IPS-15b (cell line): Measurements from ENCODE around the gene LUC7L3.
"Not testable (repeated sequence)": the region's sequence is repeated elsewhere in the genome, so short reads cannot be mapped to it uniquely, and the experiment has no call there.

Source experiments
- H3K27me3 ChIP-seq: one replicate; pipeline ENCODE4 v1.6.1; 2013; ENCODE audit warnings: low read length; ENCODE audit not compliant: control insufficient read depth, insufficient read depth
- H3K36me3 ChIP-seq: one replicate; pipeline ENCODE4 v1.6.1; 2013; ENCODE audit warnings: low read length; ENCODE audit not compliant: control insufficient read depth, insufficient read depth
- H3K4me1 ChIP-seq: one replicate; pipeline ENCODE4 v1.6.1; 2013; ENCODE audit warnings: mild to moderate bottlenecking, low read length; ENCODE audit not compliant: control insufficient read depth, insufficient read depth
- H3K4me3 ChIP-seq: one replicate; pipeline ENCODE4 v1.5.1; 2013; ENCODE audit warnings: low read depth, low read length
- H3K9ac ChIP-seq: one replicate; pipeline ENCODE4 v1.6.1; 2013; ENCODE audit warnings: low read depth, mild to moderate bottlenecking, low read length
- H3K9me3 ChIP-seq: one replicate; pipeline ENCODE4 v1.6.1; 2013; ENCODE audit warnings: mild to moderate bottlenecking, low read length; ENCODE audit not compliant: control insufficient read depth, insufficient read depth

LUC7L3 gene, protein sequence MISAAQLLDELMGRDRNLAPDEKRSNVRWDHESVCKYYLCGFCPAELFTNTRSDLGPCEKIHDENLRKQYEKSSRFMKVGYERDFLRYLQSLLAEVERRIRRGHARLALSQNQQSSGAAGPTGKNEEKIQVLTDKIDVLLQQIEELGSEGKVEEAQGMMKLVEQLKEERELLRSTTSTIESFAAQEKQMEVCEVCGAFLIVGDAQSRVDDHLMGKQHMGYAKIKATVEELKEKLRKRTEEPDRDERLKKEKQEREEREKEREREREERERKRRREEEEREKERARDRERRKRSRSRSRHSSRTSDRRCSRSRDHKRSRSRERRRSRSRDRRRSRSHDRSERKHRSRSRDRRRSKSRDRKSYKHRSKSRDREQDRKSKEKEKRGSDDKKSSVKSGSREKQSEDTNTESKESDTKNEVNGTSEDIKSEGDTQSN

DNA sequence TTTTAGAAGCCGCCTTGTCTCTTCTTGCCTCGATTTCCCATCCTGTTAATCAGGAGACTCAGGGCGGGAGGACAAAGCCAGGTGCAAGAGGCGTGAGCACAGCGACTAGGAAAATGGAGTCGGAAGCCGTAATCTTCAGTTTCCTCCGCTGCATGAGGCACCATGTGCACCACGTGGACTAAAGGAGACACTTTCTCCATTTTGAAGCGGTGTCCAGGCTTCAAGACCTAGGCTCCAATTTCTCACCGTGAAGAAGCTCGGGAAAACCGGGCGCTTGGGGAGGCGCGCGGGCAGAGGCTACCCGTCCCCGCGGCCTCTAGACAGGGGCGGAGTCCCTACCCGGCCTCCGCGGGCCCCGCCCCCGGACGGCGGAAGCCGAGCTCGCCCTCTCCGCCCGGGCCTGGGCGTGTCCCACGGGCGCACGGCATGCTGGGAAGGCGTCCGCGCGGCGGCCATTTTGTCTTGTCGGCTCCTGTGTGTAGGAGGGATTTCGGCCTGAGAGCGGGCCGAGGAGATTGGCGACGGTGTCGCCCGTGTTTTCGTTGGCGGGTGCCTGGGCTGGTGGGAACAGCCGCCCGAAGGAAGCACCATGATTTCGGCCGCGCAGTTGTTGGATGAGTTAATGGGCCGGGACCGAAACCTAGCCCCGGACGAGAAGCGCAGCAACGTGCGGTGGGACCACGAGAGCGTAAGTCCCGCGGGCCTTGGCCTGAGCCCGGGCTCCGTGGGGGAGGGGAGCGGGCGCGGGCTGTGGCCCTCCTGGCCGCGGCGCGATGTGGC lies at the start of gene LUC7L3:
Gene LUC7L3, plus strand, starts transcription at position 460 of the 780 bp plus-strand sequence. Its CDS starts 130 bp downstream, at position 590.
- H3K9me3 ChIP-seq, result no peaks in the 10 kb centered on the region
- H3K4me3 ChIP-seq, result peak within 1 kb of the TSS; percentile 89
- no peaks in the 10 kb centered on the region for H3K27me3 ChIP-seq
- H3K4me1 ChIP-seq, result peaks cover 10% of the 10 kb centered on the region
- H3K36me3 ChIP-seq, result no peaks in the 10 kb centered on the region
- H3K9ac ChIP-seq, result peak within 1 kb of the TSS; percentile 97

DNA sequence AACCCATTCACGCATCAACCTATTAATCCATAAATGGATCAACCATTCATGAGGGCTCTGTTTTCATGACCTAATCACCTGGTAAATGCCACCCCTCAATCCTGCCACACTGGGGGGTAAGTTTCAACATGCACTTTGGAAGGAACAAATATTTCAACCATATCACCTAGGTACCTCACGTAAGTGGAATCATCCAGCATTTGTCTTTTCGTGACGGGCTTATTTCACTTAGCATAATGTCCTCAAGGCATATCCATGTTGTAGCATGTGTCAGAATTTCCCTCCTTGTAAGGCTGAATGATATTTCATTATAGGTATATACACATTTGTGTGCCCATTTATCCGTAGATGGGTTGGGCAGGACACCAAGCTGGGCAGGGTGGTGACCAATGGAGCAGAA lies 47.3 kb upstream of the LUC7L3 start:
- Histone ChIP-seq H3K9me3 (no peaks in the 10 kb centered on the region), H3K4me1 (no peaks in the 10 kb centered on the region), H3K9ac (no peak overlapping the region), H3K36me3 (no peaks in the 10 kb centered on the region), H3K4me3 (no peak overlapping the region), H3K27me3 (no peaks in the 10 kb centered on the region)

DNA sequence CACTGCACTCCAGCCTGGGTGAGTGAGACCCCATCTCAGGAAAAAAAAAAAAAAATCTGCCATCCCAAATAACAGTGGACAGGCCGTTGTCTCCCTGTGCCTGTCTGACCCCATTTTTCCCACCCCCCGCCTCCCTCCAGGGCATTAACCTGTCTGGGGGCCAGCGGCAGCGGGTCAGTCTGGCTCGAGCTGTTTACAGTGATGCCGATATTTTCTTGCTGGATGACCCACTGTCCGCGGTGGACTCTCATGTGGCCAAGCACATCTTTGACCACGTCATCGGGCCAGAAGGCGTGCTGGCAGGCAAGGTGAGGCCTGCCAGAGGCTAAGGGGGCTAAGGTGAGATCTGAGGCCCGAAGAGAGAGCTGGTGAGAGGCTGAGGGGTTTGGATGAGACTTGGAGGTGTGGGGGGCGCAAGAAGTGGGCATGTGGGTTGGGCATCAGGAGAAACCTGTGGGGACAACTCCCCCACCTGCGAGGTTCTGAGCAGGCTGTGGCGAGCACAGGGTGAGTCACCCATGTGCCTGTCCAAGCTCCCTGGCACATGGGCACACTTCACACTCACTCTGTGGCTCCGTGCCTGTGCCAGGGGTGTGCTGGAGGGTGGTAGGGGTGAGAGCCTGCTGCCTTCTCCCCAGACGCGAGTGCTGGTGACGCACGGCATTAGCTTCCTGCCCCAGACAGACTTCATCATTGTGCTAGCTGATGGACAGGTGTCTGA lies 46.4 kb upstream of the LUC7L3 start:
- Histone ChIP-seq H3K27me3 (no peaks in the 10 kb centered on the region), H3K9me3 (no peaks in the 10 kb centered on the region), H3K4me1 (no peaks in the 10 kb centered on the region), H3K36me3 (no peaks in the 10 kb centered on the region), H3K4me3 (no peak overlapping the region), H3K9ac (no peak overlapping the region)

DNA sequence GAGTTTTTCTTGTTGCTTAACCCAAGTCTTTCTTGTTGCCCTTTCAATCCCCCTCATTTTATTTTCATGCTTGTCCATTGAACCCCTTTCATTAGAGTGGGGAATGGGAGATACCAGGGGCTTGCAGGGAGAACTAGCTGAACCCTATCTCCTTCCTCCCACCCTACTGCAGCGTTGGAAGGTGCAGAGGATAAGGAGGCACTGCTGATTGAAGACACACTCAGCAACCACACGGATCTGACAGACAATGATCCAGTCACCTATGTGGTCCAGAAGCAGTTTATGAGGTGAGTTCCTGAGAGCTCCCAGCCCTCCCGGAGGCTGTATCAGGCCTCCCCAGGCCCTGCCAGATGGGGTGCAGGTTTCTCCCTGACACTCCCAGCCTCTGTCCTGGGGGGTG lies 44.2 kb upstream of the LUC7L3 start:
- no peaks in the 10 kb centered on the region for H3K36me3 ChIP-seq
- H3K4me1 ChIP-seq, result no peaks in the 10 kb centered on the region
- H3K27me3 ChIP-seq, result no peaks in the 10 kb centered on the region
- H3K9ac ChIP-seq, result no peak overlapping the region
- no peaks in the 10 kb centered on the region for H3K9me3 ChIP-seq
- H3K4me3 ChIP-seq, result no peak overlapping the region

DNA sequence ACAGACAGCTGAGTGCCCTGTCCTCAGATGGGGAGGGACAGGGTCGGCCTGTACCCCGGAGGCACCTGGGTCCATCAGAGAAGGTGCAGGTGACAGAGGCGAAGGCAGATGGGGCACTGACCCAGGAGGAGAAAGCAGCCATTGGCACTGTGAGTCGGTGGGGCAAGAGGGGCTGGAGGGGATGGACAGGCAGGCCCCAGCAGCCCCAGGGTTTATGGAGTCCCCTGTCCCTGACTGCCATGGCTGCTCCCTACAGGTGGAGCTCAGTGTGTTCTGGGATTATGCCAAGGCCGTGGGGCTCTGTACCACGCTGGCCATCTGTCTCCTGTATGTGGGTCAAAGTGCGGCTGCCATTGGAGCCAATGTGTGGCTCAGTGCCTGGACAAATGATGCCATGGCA lies 43.8 kb upstream of the LUC7L3 start:
- Histone ChIP-seq H3K4me3 (no peak overlapping the region), H3K9ac (no peak overlapping the region), H3K9me3 (no peaks in the 10 kb centered on the region), H3K36me3 (no peaks in the 10 kb centered on the region), H3K27me3 (no peaks in the 10 kb centered on the region), H3K4me1 (no peaks in the 10 kb centered on the region)

DNA sequence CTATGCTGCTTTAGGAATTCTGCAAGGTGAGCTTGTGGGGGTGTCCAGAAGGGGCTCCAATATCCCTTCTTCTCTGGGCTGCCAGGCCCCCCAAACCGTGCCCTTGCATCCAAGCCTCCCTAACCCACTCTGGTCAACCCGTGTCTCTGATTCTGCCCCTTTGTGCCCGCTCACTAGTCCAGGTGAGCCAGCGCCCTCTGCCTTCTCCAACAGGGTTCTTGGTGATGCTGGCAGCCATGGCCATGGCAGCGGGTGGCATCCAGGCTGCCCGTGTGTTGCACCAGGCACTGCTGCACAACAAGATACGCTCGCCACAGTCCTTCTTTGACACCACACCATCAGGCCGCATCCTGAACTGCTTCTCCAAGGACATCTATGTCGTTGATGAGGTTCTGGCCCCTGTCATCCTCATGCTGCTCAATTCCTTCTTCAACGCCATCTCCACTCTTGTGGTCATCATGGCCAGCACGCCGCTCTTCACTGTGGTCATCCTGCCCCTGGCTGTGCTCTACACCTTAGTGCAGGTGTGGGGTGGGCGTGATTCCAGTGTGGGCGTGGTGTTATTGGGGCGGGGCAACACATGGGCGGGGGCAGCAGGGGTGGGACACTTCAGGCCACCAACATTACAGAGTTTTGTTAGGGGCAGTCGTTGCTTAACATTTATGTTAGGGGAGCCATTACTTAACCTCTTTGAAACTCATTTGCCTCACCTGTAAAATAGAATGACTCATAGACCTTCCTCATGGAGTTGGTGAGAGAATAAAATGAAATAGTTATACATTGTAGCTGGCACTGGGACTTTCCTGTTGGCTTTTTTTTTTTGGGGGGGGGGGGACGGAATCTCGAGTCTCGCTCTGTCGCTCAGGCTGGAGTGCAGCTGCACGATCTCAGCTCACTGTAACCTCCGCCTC lies 43.1 kb upstream of the LUC7L3 start:
- Histone ChIP-seq H3K9me3 (no peaks in the 10 kb centered on the region), H3K4me3 (no peak overlapping the region), H3K4me1 (no peaks in the 10 kb centered on the region), H3K9ac (no peak overlapping the region), H3K36me3 (no peaks in the 10 kb centered on the region), H3K27me3 (no peaks in the 10 kb centered on the region)

DNA sequence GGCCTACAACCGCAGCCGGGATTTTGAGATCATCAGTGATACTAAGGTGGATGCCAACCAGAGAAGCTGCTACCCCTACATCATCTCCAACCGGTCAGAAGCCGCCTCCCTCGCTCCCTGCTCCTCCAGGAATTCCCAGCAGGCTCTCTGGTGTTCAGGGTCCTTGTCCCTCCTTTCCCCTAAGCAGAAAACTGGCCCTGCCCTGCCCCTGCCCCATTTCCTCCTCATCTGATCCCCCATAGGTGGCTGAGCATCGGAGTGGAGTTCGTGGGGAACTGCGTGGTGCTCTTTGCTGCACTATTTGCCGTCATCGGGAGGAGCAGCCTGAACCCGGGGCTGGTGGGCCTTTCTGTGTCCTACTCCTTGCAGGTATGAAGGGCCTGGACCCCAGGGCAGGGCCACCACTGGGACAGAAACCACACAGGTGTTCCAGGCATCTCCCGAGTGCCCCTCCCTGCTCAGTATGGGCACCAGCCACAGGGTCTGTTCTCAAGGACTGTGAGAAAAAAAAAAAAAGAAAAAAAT lies 41.5 kb upstream of the LUC7L3 start:
- Histone ChIP-seq H3K36me3 (no peaks in the 10 kb centered on the region), H3K9me3 (no peaks in the 10 kb centered on the region), H3K9ac (no peak overlapping the region), H3K4me3 (no peak overlapping the region), H3K27me3 (no peaks in the 10 kb centered on the region), H3K4me1 (no peaks in the 10 kb centered on the region)

DNA sequence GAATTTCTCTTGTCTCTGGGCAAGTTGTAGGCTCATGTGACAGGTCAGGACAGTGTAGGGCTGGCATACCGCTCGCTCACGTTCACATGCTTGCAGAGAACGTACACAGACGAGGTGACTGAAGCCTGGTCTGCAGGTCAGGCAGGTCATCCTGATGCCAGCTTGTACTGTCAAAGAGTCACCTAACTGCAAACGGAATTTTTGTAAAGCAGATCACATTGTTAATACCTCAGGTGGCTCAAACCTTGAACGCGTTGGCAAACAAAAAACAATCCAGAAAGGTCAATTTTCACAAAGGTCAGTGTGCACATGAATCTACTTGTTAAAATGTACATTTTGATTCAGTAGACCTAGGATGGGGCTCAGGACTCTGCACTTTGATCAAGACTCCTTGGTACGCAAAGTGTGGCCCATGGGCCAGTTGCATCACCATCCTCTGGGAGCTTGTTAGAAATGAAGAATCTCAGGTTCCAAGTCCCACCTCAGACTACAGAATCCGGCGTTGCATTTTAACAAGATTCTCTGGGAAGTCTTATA lies 40.3 kb upstream of the LUC7L3 start:
- Histone ChIP-seq H3K36me3 (no peaks in the 10 kb centered on the region), H3K4me3 (no peak overlapping the region), H3K9me3 (no peaks in the 10 kb centered on the region), H3K4me1 (no peaks in the 10 kb centered on the region), H3K9ac (no peak overlapping the region), H3K27me3 (no peaks in the 10 kb centered on the region)

DNA sequence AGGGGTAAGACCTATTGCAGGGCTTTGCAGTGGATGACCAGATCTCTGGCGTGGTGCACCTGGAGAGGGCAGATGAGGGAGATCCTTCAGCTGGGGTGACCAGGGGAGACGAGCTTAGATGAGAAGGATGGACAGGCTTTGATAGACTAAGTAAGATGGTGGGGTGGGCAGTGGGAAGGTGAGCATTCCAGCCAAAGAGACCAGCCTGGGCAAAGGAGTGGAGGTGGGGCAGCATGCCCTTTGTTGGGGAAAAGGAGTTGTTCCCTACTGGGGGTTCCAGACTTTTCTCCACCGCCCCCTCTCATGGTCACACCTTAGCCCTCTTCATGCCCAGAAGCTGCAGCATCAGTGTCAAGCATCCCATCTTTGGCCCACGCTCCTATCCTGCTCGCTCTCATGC lies 39.3 kb upstream of the LUC7L3 start:
- no peaks in the 10 kb centered on the region for H3K36me3 ChIP-seq
- no peak overlapping the region for H3K4me3 ChIP-seq
- no peaks in the 10 kb centered on the region for H3K27me3 ChIP-seq
- H3K9me3 ChIP-seq, result no peaks in the 10 kb centered on the region
- H3K9ac ChIP-seq, result no peak overlapping the region
- H3K4me1 ChIP-seq, result no peaks in the 10 kb centered on the region

DNA sequence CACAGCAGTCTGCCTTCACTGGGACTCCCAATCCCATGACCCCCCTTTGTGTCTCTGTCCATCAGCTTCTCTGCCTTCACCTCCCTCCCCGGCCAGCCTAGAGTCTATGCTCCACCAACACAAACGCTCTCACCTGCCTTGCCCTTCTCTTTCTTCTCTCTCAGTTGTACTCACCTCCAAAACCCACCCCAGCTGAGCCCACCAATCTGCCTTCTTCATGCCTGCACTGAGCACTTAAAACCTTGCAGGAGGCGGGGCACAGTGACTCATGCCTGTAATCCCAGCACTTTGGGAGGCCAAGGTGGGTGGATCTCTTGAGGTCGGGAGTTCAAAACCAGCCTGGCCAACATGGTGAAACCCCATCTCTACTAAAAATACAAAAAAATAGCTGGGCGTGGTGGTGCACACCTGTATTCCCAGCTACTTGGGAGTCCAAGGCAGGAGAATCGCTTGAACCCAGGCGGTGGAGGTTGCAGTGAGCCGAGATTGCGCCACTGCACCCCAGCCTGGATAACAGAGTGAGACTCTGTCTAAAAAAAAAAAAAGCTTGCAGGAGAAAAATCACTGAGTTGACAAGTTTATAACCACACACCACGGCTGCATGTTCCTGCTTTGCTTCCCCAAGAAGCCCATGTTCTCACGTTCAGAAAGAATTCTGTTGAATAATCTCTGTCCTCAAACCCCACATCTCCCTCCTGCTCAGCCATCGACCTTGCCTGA lies 38.7 kb upstream of the LUC7L3 start:
- not testable (repeated sequence) for H3K36me3 ChIP-seq, H3K27me3 ChIP-seq, H3K4me3 ChIP-seq, H3K9me3 ChIP-seq, H3K4me1 ChIP-seq, H3K9ac ChIP-seq
